GM21381 (cell line): ENCODE results near the gene CMKLR1.

Experiments
- ATAC-seq: cut with Tn5 transposase; IDR thresholded peaks from one replicate; pipeline ENCODE4 v1.9.1; 2021; ENCODE audit warnings: mild to moderate bottlenecking, moderate library complexity; ENCODE audit not compliant: unreplicated experiment

The CMKLR1 gene

DNA sequence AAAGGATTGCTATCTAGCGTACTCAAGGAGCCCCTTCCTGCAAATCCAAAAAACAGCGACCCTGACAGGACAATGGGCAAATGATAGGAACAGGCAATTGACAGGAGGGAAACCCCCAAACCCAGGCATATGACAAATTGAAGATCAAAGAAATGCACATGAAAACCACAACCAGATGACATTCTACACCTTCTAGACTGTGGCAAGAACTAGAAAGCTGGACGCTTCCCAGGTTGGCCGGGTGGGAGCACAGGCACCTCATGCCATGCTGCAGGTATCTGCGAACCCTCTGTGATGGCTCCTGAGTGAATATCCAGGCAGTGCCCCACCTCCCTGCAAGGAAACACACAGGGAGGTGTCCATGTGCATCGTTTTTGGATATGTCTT lies 37.1 kb downstream of the CMKLR1 start:
- ATAC-seq = no peak

DNA sequence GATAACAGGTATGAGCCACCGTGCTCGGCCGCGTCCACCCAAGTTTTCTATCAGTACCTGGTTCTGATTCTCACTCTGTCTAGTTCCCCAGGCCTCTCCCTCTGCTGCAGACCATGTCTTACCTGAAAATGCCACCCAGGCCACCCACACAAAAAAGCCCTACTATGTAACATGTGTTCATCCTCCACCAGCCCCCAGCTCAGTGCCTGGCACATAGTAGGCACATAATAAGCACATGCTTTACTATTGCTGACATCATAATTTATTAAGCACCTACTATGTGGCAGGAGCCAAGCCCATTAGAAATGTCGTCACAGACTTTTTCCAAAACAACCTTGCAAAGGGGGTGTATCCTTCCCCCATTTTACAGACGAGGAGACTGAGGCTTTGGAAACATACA lies 37.8 kb downstream of the CMKLR1 start:
- ATAC-seq = no peak

DNA sequence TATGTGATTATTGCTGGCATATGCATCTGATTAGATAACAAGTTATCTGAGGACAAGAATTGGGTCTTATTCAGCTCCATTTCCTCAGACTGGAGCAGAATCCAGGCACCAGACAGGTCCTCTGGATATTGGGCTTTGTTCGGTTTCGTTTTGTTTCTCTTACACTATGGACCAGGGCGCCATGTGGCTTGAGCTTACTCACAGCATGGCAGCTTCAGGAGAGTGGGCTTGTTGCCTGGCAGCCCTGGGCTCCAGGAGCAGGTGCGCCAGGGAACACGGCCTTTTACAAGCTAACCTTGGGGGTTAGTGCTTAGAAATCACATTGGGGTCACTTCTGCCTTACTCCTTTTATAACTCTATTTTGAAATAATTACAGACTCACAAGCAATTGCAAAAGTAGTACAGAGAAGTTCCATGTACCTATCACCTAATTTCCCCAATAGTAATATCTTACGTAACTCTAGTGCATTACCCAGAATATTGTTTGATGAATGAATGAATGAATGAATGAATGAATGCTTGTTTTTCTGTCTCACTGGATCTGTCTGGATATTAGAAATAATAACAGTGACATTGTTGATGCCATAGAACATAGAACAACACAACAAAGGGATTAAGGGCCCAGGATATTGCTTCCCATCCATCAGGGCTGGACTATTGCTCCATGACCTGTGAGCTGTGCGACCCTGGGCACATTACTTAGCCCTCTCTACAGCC lies 39.0 kb downstream of the CMKLR1 start:
- no peak for ATAC-seq

DNA sequence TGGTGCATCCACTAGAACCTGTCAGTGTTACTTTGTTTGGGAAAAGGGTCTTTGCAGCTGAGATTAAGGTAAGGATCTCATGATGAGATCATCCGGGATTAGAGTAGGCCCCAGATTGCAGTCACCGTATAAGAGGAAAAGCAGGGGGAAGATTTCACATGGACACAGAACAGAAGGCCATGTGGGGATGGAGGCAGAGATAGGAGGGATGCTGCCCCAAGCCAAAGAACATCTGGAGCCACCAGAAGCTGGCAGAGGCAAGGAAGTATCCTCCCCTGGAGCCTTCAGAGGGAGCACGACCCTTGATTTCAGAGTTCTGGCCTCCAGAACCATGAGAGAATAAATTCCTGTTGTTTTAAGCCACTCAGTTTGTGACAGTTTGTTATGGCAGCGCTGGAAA lies 39.6 kb downstream of the CMKLR1 start:
- ATAC-seq = no peak

DNA sequence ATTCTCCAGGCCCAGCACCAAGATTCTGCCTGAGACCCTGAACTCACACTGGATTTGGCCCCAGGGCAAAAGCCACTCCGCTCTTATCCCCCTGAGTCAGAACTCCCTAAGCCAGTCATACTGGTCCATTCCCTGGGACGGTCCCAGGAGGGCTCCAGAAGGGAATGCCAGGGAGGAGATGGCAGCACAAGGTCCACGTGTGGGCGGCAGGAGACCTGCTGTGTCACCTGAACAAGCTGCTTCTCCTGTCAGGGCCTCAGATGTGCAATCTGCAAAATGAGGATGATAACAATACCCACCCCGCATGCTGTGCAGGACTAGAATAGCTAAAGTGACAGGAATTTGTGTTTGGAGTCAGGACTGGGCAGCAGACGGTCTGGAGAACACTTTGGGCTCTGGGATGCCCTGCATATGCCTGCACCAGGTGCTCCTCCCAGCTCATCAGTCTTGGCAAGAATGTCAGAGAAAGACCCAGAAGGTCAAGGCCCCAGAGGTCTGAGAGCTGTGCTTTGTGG lies 40.3 kb downstream of the CMKLR1 start:
- ATAC-seq = no peak

DNA sequence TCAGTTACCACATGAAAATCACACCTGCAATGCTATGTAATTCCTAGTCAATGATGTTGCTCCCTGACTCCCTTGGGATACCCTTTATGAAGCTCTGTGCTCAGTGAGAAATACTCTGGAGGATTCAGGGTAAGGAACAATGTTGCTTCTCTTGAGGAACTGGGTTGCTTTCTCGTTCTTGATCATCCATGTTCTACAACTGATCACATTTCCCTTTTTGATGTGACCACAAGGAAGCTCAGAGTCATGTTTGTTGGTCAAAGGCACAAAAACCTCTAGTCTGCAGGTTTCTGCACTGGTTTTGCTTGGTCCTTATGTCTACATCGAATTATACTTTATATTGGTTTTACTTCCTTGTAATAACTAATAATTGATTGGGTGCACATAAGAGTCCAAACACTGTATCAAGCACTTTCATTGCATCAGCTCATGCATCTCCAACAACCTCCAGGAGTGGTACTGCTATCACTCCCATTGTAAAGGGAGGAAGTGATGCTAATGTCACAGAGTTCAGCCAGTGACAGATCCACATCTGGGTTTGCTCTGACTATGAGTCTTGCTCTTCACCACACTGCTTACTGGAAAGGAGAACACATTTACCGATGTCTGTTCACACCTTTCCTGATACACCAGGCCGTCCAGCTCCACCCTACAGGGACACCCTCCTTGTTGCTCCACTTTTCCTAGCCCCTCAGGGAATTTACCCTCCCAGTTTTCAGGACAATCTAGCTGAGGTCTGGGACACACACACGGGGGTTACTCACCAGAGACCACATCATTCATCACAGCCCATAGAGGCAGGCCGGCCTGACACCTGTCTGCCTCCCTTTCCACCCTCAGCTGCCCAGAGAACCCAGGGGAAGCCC lies 41.0 kb downstream of the CMKLR1 start:
- ATAC-seq = no peak

DNA sequence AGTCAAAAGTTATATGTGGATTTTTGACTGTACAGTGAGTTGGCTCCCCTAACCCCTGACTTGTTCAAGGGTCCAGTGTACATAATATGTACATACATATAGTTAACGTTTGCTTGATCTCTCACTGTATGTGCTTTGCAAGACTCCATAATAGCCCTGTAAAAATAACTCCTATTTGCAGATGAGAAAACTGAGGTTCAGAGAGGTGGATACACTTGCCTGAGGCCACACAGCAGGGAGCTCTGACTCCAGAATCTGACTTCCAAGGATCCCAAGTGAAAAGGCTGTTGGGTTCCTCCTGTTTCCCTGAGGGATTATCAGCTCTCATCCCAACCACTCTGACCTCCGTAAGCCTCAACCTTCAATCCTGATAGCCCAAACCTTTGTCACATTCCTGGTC lies 41.7 kb downstream of the CMKLR1 start:
- ATAC-seq = no peak

DNA sequence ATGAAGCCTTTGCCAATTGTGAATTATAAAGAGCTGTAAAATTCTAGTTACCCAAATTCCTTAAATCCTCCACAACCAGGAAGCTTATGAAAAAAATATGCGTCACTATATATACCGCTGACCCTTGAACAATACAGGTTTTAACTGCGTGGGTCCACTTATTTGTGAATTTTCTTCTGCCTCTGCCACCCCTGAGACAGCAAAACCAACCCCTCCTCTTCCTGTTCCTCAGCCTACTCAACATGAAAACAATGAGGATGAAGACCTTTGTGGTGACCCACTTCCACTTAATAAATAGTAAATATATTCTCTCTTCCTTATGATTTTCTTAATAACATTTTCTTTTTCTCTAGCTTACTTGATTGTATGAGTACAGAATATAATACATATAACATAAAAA lies 42.2 kb downstream of the CMKLR1 start:
- no peak for ATAC-seq

DNA sequence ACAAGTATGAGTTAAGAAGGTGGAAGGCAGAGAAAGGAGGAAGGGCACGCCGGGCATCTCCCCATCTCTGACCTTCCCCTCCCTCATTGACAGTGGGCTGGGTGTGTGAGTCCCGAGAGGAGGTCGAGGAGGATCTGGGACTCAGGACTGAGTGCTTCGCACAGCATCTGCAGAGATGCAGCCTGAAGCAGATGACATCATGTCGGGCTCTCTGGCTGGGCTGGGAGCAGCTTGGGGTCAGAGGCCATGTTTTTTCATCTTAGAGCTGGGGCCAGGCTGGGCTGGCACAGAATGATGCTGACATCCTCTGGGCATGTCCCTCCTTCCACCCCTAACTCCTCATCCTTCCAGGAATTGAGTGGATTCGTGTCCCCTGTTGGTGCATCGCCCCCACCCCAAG lies 43.5 kb downstream of the CMKLR1 start:
- ATAC-seq = no peak

DNA sequence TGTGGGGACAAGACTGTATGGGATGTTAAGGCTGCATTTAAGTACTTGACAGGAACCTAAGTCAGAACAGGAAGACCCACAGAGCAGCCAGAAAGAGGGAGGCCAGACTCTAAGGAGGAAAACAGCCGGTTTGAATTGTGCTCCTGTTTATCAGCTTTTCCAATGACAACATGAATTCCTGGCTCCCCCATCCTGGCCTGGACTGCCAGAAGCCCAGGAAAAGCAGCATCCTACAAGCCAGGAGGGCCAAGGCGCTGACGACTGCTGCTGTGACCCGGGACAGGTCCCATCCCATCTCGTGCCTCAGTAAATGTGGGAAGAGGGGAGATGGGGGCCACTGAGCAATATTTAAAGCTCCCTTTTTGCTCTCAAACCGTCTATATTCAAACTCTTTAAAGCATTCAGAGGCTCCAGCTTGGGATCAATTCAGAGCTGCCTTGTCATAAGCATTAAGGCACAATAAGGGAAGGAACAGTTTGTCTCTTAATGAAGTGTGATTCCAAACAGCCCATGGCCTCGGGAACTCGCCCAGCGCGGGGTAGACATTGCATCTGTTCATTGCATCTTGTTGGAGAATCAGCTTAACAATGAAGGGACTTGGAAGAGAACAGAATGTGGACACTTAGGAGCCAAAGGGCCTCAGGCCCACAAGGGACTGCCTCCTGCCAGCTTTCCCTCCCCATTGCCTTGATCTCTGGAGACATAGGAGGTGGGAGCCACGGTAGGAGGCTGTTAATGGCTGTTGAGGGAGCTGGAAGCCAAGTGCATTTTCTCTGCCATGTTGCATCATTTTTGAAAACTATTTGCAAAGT lies 49.6 kb downstream of the CMKLR1 start:
- no peak for ATAC-seq

DNA sequence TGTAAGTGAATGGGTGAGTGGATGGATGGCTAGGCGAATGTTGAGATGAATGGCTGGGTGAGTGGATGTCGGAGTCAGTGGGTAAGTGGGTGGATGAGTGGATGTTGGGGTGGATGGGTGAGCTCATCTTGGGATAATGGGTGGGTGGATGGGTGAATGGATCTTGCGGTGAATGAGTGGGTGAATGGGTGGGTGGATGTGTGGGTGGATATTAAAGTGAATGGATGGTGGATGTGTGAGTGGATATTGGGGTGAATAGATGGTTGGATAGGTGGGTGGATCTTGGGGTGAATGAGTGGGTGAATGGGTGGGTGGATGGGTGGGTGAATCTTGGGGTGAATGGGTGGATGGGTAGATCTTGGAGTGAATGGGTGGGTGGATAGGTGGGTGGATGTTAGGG lies 51.9 kb downstream of the CMKLR1 start:
- ATAC-seq = no peak

DNA sequence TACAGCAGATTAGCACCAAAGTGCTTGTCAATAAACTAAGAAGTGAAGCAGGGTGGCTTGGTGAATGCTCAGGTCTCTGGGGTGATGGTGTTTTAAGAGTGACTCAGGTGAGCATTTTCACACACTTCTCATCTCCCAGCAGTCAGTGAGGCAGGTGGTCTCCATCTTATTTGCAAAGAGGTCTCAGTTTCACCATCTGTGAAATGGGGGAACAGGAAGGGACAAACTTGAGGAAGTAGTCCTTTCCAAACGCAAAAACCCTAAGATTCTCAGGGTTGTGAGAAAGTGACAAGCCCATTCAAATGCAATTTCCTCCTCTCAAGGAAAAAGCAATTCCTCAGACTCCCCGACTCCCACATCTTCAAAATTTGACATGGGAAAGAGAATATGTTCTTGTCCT lies 54.1 kb downstream of the CMKLR1 start:
- ATAC-seq = no peak

DNA sequence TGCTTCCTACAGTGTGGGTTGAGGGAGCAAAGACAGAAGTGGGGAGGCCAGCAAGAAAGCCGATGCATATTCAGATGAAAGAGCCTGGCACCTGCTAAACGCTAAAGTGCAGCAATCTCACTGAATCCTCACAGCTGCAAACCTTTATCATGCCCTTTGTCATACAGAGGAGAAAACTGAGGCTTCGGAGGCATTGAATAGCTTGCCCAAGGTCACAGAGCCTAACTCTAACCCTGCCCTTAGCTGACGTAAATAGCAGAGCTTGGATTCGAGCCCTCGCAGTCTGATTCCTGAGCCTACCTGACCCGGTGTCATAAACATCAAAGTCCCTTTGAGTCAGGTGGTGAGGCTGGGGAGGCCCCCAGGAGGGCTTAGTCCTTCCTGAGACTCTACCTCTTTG lies 54.9 kb downstream of the CMKLR1 start:
- no peak for ATAC-seq

DNA sequence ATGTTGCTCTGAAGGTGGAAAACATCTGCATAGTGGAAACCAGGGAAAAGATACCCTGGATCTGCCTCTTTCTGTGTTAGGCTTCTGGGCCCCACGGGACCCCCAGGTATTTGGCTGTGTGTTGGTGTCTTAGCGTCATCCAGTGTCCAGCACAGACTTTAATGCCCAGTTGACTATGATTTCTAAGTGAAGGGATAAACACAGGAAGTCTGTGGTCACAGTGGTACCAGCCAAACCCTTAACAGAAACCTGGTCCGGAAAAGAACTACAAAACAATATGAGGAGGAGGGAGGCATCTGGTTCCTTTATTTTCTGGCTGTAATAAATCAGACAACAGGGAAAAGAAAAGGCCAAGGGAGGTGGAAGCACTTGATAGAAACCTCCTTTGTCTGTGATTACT lies 56.4 kb downstream of the CMKLR1 start:
- ATAC-seq = no peak

DNA sequence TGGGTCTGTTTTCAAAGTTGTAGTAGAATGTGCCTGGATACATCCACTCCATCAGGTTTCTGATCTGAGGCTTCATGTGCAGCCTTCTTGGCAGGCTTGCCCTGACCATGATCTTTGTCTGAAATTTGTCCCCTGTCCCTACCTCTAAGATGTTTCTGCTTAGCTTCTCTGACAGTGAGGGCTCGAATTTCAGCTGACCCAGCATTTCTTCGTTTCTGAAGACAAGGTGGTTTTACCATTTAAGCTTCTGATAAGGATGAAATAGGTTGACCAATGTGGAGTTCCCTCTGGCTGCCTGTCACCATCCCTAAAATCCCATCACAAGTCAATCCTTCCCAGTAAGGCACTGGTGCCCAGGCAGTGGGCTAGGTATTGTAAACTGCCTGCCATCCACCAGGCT lies 57.0 kb downstream of the CMKLR1 start:
- no peak for ATAC-seq

DNA sequence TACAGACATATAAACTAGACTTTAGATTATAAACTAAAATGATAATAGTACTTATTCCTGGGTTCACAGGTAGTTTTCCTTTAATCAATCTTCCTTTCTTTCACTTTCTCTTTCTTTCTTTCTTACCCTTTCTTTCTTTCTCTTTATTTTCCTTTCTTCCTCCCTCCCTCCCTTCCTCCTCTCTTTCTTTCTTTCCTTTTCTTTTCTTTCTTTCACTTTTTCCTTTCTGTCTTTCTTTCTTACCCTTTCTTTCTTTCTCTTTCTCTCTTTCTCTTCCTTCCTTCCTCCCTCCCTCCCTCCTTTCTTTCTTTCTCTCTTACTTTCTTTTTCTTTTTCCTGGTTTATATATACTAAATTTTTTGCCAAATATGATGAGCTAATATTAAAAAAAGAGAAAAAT lies 61.5 kb downstream of the CMKLR1 start:
- no peak for ATAC-seq

DNA sequence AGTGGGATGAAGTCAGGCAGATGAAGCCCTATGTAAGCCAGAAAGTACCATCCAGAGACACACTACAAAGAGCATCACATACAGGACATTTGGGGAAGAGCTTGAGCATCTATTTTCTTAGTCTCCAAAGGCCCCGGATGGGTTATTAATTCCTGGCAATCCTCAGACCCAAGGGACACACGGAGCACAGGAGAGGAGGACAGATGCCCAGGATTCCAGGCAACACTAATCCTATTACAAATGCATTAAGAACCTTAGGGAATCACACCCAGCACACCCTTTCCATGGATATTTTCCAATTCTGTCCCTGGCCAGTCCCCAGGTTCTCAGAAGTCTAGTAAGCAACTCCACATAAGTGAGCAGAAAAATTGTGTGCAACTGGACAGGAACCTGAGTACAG lies 65.9 kb downstream of the CMKLR1 start:
- ATAC-seq = no peak

DNA sequence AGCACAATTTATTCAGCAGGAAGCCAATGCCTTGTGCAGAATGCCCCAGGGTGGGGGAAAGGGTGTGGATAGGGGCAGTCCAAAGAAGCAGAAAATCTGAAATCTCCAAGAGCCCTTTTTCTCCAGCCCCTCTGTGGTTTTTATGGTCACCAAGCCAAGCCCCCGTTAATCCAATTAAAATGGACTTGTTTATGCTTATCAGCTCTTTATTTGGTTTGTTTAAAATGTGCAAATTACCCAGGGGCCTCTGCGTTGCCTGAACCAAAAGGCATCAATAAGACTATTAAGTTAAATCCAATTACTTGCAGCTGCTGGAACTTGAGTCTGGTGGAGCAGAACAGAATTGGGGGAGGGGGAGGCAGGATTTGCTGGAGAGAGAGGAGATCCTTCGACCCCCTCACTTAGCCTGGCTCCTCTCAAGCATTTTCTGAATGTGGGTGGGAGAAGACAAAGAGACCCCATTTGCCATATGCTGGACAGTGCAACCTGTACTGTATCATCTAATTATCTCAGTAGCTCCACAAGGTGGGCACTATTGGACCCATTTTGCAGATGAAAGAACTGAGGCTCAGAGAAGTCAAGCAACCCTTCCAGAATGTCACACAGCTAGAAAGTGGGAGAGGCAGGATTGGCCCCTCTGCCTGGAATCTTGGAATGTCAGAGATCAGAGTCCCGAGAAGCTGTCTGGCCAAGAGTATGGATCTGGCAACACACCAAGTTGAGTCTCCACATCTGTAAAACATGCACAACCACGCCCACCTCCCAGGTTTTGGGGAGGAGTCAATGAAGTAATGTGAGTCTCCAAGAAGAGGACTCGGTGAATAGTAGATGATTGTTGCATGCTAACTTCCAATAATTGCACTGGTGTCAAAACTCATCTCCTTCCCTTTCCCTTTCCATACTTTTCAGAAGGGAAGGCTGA lies 66.9 kb downstream of the CMKLR1 start:
- ATAC-seq = no peak

DNA sequence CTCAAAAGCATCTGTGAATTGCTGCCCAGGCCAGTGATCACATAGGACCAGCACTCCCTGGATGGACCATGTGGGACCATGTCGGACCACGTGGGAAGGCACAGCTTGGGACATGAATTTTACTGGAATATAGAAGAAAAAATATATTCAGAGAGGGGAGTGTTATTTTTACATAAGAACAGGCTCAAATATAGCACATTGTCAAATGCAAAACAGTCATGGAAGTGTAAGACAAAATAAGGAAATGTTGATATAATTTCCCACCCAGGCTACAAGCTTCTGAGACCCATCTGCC lies 68.3 kb downstream of the CMKLR1 start:
- ATAC-seq = no peak

DNA sequence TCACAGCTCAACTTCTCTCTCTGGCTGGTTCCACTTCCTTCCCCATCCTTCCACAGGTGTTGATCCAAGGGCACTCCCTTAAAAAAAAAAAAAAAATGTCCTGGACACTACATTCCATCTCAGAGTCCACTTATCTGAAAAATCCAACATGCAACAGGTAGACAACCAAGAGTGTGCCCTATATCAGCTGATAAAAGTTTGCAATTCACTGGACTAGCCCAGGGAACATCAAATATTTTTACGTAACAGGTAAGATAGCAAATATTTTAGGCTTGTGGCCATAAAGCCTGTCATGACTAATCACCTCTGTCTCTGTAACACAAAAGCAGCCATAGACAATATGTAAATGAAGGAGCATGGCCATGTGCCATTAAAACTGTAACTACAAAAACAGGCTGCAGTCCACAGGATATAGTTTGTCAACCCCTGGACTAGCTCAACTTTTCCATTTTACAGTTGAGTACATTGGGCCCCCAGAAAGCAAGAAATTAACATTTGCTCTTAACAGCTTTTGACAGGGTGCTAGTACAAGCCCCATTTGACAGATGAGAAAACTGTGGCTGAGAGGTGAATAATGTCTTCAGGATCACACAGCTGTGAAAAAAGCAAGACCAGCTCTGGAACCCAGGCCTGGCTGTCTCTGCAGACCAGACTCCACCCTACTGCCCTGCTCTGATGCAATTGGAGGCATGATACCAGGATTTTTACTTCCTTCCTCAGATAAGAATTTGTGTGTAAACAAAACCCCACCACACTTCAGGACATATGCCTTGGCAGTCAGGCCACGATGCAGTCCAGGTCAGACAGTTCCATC lies 68.9 kb downstream of the CMKLR1 start:
- ATAC-seq = no peak
